Ureter (tissue), 1 donor: ENCODE measurements around the gene ACOX3. TPM values are rescaled to one million over a fixed set of nuclear protein-coding genes. Genes with fewer than 3 reads are reported as not detected.
"Not testable (repeated sequence)": the region's sequence is repeated elsewhere in the genome, so short reads cannot be mapped to it uniquely, and the experiment has no call there.

ENCODE experiments used
- DNase-seq: peaks from one replicate; pipeline ENCODE4 v3.0.0-alpha.2; 2020; ENCODE audit warnings: low spot score
- total RNA-seq: library from RNA; stranded (reverse); gene quantifications from one replicate; pipeline ENCODE4 v1.2.4, GENCODE V29; 2023
- donor health status: DM: yes; HTN: yes; CAD: no.

Gene ACOX3
- total RNA-seq, 1 donor from 2014 or later = 49.5 TPM

DNA sequence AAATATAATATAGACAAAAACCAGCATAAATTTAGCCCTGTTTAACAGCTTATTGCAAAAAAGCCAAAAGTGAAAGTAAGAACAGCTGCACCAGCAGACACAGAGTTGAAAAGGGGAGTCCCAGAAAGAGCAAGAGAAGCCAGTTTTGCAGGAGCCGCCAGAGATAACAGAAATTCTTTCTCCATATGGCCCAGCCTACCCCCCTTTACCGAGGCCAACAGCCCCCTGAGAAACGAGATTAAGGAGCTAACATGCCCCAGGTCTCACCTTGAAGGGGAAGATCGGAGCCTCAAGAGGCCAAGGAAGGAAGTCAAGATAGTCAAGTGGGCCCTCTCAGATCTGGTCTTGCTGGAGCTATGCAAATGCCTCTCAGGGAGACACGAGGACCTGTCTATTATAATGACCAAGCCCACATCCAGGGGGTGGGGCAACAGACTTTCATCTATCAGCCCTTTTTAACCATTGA is 4.8 kb downstream of the ACOX3 start:
- DNase-seq = no peak

DNA sequence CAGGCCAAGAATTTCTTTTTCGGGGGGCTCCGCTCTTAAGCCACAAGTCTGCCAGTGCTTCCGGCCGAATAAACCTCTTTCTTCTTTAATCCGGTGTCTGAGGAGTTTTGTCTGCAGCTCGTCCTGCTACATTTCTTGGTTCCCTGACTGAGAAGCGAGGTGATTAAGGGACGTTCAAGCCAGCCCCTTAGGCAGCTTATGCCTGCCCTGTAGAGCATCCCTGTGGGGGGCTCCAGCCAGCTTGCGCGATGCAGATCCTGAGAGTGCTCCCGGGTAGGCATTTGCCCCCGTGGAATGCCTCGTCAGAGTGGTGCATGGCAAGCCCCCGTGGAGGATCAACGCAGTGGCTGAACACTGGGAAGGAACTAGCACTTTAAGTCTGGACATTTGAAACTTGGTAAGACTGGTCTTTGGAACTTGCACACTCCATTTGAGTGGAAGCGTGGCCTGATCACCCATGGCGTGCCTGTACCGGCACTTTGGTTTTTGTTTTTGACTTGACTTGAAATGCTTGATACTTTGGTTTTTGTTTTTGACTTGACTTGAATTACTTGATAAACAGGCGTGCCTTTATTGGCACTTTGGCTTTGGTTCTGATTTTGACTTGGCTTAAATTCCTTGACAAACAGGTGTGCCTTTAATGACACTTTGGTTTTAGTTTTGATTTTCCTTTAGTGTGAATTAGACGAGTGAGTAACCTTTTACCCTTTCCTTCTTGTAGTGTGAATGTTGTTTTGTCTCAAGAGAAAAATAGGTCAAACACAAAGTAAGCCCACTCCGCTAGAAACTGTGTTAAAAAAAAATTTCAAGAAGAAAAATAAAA is 6.1 kb downstream of the ACOX3 start:
- no peak for DNase-seq

DNA sequence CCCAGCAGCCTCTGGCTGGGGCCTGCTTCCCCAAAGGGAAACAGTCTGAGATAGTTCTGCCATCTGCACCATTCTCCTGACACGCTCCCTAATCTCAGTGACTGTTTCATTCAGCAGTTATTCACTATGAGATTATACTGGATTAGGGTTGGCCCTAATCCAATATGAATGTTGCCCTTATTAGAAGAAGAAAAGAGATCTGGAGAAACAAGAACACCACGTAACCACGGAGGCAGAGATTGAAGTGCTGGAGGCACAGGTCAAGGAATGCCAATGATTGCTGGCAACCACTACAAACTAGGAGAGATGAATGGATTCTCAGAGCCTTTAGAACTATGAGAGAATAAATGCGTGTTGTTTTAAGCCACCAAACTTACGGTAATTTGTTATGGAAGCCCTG is 7.4 kb downstream of the ACOX3 start:
- no peak for DNase-seq

DNA sequence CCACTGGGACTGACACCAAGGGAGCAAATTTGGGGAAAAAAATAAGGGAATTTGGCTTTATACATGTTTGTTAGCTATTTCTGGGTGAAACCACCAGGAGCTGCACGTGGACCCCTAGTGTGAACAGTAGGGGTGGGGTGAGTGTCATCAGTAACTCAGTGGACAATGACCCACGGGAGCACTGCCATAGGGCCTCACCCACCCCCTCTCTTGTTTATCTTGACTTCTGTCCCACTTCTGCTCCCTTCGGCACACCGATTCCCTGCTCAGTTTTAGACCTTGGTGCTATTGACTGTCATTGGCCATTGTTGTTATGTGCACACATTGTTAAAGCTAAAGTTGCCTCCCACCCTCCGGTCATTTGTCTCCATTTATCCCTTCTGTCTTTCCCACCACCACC is 9.0 kb downstream of the ACOX3 start:
- no peak for DNase-seq

DNA sequence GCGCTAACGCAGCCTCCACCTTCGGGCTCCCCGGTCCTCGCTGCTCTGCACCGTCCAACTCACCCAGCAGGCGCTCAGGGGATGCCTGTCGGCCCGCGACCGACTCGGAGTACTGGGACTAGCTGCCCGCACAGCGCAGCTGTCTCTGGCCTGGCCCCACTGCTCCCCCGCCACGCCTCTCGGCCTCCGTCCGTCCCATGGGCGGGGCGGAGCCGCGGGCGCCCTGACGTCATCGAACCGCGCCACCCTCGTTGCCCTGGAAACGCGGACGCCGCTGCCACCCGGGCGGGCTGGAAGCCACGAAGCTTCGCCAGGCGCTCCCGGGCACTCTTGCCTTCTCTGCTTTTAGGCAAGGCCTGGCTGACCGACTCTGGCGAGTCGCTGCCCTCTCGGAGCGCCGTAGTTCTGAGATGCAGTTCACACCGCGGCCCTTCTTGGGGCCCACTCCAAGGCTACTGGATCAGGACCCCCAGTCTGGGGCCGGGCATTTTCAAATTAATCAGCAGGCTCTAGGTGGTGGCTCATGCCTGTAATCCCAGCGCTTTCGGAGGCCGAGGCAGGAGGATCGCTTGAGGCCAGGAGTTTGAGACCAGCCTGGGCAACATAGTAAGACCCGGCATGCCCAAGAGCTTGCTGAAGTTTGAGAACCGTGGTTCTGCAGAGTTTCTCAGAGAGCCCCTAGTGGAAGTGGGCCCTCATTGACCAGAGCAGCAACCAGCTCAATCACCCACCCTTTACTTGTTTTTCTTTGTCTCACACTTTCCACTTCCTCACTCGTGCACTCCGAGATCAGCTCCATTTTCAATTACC is 12.0 kb downstream of the ACOX3 start:
- DNase-seq = peak; percentile 93

DNA sequence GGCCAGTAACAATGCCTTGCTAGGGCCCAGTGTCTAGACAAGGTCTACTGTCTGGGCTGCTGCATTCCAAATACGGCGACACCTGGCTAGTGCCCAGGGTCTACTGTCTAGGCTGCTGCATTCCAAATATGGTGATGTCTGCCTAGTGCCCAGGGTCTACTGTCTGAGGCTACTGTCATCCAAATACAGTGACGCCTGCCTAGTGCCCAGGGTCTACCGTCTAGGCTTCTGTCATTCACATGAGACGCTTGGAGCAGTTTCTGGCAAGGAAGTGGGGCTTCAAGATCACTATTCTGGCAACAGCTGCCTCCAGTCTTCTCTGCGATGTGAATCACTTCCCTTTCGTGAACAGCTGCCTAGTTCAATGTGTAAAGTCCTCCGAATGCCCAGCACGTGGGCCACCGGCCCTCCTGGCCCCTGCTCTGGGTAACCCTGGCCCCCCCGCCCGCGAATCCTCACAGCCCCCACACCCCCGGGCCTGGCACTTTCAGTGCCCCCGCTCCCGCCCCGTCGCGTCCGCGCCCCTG is 12.7 kb downstream of the ACOX3 start:
- no peak for DNase-seq

DNA sequence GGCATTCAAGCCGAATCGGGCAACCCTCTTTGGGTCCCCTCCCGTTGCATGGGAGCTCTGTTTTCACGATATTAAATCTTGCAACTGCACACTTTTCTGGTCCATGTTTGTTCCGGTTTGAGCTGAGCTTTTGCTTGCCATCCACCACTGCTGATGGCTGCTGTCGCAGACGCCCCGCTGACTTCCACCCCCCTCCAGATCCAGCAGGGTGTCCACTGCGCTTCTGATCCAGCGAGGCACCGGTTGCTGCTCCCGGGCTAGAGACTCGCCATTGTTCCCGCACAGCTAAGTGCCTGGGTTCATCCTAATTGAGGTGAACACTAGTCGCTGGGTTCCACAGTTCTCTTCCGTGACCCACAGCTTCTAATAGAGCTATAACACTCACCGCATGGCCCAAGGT is 13.3 kb downstream of the ACOX3 start:
- DNase-seq = no peak

DNA sequence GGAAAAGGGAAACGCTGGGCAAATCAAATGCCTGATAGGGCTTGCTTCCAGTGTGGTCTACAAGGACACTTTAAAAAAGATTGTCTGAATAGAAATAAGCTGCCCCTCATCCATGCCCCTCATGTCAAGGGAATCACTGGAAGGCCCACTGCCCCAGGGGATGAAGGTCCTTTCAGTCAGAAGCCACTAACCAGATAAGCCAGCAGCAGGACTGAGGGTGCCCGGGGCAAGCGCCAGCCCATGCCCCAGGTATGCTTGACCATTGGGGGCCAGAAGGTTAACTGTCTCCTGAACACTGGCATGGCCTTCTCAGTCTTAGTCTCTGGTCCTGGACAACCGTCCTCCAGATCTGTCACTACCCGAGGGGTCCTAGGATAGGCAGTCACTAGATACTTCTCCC is 17.7 kb downstream of the ACOX3 start:
- DNase-seq = no peak

DNA sequence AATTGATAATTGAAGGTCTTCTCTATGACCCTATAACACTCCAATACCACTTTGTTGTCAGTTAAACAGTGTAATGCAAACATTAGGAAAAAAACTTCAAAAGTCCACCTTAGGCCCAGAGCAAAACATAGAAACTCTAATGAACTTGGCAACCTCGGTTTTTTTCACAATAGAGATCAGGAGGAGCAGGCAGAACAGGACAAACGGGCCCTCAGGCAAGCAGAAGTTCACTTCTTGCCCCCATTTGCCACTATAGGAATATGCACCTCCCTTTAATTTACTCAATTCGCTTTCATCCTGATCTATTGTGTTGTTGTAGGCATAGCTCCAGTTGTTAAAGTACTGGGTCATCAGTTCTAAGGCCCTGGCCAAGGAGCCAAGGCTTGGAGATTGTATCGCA is 18.2 kb downstream of the ACOX3 start:
- no peak for DNase-seq

DNA sequence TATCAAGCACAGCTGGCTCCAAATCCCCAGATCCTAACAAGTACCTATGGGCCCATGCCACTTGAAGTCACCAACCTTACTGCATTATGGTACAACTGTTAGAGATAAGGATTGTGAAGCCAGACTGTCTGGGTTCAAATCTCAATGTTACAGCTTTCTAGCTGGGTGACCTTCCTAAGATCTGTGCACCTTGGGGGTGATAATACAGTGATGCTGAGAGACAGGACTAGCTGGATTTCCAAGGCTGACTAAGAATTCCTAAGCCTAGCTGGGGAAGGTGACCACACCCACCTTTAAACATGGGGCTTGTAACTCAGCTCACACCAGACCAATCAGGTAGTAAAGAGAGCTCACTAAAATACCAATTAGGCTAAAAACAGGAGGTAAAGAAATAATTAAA is 20.4 kb downstream of the ACOX3 start:
- DNase-seq = not testable (repeated sequence)

DNA sequence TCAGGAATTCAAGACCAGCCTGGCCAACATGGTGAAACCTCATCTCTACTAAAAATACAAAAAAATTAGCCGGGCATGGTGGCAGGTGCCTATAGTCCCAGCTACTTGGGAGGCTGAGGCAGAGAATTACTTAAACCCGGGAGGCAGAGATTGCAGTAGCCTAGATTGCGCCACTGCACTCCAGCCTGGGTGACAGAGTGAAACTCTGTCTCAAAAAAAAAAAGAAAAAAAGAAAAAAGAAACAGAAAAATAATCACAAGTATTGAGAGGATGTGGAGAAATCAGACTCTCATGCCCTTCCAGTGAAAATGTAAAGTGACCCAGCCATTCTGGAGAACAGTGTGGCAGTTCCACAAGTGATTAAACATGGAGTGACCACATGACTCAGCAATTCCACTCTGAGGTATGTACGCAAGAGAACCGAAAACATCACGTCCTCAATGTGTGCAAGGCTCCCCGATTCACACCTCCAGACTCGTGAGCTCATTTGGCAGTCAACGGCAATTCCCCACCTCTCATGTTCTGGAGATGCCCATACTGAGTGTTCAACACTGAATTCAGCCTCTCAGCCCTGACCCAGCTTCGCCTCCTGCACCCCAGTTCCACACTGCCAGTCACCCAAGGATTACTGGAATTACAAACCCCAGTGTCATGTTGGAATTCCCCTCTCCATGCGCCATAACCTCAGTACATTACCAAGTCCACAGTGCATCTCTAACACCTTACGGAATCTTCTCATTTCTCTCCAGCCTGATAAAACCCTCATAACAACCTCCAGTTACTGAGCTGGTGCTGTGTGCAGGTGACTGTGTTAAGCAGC is 21.1 kb downstream of the ACOX3 start:
- no peak for DNase-seq

DNA sequence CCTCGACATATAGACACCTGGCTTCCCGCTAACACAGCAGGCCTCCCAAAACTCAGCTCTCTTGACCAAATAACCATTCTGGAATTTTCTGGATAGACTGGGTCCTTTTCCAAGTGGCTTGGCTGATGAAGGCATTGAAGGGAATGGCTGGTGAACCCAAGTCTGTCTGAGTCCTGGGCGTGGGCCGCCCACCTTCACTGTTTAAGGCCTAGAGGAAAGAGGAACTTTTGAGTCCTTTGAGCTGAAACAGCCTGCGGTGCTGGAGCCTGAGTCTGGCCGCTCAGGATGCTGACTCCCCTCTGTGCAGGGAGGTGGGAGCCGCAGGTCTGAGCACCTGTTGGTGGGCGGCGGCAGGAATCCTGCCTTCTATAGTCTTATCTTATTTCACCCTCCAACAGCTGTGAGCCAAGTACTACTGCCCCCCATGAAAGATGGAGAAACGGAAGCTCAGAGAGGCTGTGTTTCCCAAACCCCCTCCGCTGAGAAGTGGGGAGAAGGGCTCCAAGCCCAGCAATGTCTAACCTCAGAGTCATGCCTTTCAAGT is 23.4 kb downstream of the ACOX3 start:
- DNase-seq = no peak

DNA sequence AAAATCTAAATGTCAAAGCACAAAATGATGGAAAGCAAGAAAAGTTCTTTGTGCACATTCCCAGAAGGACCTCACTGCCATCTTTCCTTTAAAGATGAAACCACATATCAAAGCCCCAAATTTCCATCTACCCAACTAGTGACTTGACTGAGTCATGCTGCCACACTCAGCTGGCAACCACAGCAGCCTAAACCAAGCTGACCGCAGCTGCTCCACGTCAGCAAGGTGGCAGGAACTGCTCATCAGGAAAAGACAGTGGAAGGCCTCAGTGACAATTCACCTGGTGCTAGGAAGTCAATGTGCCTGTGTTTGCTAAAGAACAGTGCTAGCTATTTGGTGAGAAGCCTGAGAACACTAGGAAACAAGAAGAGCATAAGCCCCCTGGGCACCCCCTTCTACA is 26.1 kb downstream of the ACOX3 start:
- DNase-seq = no peak

DNA sequence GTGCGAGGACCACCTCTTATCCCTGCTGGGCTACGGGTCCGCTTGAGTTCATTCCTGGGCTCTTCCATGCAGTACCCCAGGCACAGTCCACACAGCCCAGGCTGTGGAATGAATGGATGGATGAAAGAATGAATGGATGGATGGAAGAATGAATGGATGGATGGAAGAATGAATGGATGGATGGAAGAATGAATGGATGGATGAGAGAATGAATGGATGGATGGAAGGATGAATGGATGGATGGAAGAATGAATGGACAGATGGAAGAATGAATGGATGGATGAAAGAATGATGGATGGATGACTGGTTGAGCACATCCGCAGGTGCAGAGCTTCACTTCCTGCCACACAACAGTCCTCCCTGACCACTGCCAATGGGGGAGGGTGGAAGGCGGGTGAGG is 28.2 kb downstream of the ACOX3 start:
- DNase-seq = no peak

DNA sequence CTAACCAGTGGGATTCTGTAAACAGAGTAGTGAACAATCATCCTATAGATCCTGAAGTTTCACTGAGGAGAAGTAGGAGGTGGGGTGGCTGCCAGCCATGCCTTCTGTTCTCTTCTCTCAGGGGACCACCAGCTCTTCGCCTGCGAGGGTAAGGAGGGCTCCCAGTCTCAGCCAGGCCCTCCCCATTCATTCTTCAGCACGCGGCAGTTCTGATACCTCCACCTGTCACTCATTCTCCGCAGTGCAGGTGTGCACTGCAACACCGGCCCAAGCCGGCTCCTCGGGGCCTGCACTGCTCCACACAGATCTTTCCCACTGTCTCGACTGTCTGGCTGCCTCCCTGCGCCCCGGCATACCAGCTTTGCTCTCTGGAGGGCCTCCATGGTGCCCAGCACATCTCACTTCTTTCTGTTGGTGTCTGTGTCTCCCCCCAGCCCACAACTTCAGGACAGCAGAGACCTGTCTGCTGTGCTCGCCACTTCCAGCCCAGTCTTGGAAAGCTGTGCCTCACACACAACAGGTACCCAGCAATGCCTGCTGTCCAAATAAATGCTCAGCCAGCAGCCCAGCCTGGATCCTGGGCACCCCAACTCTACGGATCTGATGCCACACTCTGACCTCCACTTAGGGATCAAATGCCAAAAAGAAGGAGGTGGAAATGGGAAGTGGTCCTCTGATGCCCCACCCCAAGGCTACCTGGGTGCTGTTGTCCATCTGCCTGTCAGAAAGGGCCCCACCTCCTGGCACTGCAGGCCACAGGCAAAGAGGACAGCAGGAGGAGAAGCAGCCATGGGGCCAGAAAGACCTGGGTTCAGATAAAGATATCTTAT is 29.0 kb downstream of the ACOX3 start:
- no peak for DNase-seq

DNA sequence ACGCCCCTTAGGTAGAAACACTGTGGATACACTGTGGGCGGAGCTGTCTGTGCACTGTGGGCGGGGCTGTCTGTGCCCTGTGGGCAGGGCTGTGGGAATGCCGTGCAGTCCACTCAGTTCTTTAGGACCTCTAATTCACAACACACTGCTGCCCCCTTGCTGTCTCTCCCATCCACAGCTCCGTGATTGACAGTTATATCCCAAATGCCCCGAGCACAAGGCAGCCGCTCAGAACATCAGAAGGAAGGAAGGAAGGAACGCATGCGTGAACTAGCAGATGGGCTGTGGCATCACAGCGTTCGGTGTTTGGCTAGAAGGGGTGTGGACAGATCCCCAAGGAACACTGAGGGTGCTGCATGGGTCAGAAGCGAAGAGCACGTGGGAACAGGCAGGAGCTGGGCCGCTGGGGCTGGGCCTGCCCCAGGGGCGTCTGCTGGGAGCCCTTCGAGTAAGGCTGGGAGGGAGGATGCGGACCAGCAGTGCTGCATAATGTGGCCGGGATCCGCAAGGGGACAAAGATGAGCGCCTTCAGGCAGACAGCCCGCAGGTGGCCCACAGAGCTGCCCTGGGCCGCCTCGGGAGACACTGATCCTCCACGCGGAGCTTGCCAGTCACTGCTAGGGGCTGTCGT is 29.8 kb downstream of the ACOX3 start:
- no peak for DNase-seq

DNA sequence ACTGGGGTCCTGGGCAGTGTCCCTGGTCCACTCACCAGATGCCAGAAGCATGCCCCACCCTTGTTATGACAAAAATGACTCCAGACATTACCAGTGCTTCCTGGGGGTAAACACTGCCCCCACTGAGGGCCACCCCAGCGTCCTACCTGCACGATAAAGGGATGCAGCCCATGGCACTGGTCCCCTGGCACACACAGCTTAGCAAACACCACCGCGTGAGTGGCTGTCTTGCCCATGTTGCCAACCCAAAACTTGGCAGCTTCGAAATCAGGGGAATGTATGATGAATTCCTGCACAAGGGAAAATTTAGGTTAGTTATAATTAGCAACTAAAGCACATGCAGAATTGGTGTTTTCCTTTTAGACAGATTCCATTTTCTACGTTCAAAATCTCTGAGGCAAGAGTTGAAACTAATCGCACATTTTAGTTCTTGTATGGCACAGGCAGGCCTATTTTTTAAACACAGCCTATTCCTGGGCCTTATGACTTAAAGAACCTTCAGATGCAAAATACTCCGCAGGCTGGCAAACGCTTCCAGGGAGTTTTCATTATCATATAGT is 30.4 kb downstream of the ACOX3 start:
- DNase-seq = no peak

DNA sequence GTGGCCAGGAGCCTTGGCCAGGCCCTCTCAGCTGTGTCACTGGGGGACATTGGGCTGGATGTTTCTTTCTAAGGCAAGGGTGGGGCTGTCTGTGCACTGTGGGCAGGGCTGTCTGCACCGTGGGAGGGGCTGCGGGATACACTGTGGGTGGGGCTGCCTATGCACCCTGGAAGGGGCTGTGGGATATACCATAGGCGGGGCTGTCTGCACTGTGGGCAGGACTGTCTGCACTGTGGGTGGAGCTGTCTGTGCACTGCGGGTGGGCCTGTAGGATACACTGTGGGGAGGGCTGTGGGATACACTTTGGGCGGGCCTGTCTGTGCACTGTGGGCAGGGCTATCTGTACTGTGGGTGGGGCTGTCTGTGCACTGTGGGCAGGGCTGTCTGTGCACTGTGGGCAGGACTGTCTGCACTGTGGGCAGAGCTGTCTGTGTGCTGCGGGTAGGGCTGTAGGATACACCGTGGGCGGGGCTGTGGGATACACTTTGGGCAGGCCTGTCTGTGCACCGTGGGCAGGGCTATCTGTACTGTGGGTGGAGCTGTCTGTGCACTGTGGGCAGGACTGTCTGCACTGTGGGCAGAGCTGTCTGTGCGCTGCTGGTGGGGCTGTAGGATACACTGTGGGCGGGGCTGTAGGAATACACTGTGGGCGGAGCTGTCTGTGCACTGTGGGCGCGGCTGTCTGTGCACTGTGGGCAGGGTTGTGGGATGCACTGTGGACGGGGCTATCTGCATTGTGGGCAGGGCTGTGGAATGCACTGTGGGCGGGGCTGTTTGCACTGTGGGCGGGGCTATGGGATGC is 31.1 kb downstream of the ACOX3 start:
- DNase-seq = no peak

DNA sequence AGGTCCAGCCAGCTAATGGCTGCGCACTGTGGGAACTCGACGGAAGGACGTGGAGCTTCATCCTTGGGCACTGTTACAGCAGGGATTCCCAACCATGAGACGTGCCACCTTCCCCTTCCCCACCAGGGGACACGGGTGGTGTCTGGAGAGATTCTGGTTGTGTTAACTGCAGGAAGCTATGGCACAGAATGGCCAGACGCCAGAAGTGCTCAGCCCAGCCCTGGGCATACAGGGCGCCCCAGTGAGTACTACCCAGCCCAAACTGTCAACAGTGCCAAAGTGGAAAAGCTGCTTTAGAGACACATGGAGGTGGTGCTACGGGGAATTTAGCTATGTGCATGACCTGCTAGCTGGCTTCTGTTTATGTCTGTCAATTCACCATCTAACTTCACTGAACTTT is 32.8 kb downstream of the ACOX3 start:
- DNase-seq = no peak
